A673 (cell line): ENCODE data around the gene JAG2. TPM values are rescaled to one million over a fixed set of nuclear protein-coding genes. Genes with fewer than 3 reads are reported as not detected.

Source experiments
- BruUV-seq: library from RNA; stranded (reverse); fragments of 400-500 nt; replicated peaks from 2 replicates; lab custom pipeline; 2021; lab: Mats Ljungman, UMichigan
- CTCF ChIA-PET: fragments of 300-600 bp; sonication (Branson Sonifier 250); formaldehyde crosslinking; loops from one replicate; lab custom pipeline; 2022; ENCODE audit warnings: antibody characterized with exemption; lab: Charles Lee
- POLR2A ChIA-PET: fragments of 300-600 bp; sonication (Branson Sonifier 250); formaldehyde crosslinking; loops from one replicate; lab custom pipeline; 2022; ENCODE audit warnings: antibody characterized with exemption; ENCODE audit not compliant: low non-redundant PET; lab: Charles Lee
- DNase-seq: peaks from one replicate; pipeline ENCODE4 v3.0.0-alpha.2; 2015; ENCODE audit warnings: low spot score
- H3K27ac ChIP-seq: fragments of 200-600 bp; sonication (generic); 2 replicates; pipeline ENCODE4 v1.5.1; 2016; ENCODE audit warnings: mixed run types, low read depth, mild to moderate bottlenecking, mixed read lengths, antibody characterized with exemption, low read length; ENCODE audit not compliant: poor library complexity, severe bottlenecking
- H3K27me3 ChIP-seq: fragments of 200-600 bp; sonication (generic); replicated peaks from 2 replicates; pipeline ENCODE4 v1.6.1; 2017; ENCODE audit warnings: mixed run types, low read depth, mild to moderate bottlenecking, mixed read lengths, antibody characterized with exemption, low read length; ENCODE audit not compliant: insufficient read depth, poor library complexity
- H3K36me3 ChIP-seq: fragments of 200-600 bp; sonication (generic); 2 replicates; pipeline ENCODE4 v1.6.1; 2016; ENCODE audit warnings: mixed run types, mild to moderate bottlenecking, mixed read lengths, antibody characterized with exemption, low read length; ENCODE audit not compliant: insufficient read depth, poor library complexity, severe bottlenecking
- H3K4me1 ChIP-seq: fragments of 200-600 bp; sonication (generic); 2 replicates; pipeline ENCODE4 v1.6.1; 2017; ENCODE audit warnings: mixed run types, mild to moderate bottlenecking, mixed read lengths, antibody characterized with exemption, low read length; ENCODE audit not compliant: insufficient read depth, poor library complexity, severe bottlenecking
- H3K4me3 ChIP-seq: fragments of 200-600 bp; sonication (generic); 2 replicates; pipeline ENCODE4 v1.5.1; 2016; ENCODE audit warnings: low read depth, mixed run types, mild to moderate bottlenecking, mixed read lengths, low read length; ENCODE audit not compliant: poor library complexity, severe bottlenecking
- H3K9me3 ChIP-seq: fragments of 200-600 bp; sonication (generic); 2 replicates; pipeline ENCODE4 v1.6.1; 2016; ENCODE audit warnings: mixed run types, low read depth, mild to moderate bottlenecking, mixed read lengths, antibody characterized with exemption, low read length; ENCODE audit not compliant: poor library complexity, severe bottlenecking
- CTCF ChIP-seq: fragments of 300-800, 200-600 bp; sonication (generic); conservative IDR thresholded peaks from 2 replicates; pipeline ENCODE4 v1.5.1; 2017; ENCODE audit warnings: low read depth, mild to moderate bottlenecking, antibody characterized with exemption, low read length, moderate library complexity, mixed read lengths
- EZH2 ChIP-seq: fragments of 200-600 bp; sonication (generic); IDR thresholded peaks from 2 replicates; pipeline ENCODE4 v1.6.1; 2017; ENCODE audit warnings: borderline replicate concordance, low read depth, mild to moderate bottlenecking, mixed read lengths, antibody characterized with exemption, low read length; ENCODE audit not compliant: poor library complexity, severe bottlenecking
- intact Hi-C: fragments of 100-400 bp; cut with micrococcal nuclease; formaldehyde crosslinking; loops from one replicate; pipeline ENCODE4 v1.10.0; 2022; ENCODE audit not compliant: unreplicated experiment
- total RNA-seq: library from RNA; stranded (reverse); gene quantifications from 2 replicates; pipeline ENCODE4 v1.2.3, GENCODE V29; 2021

Gene JAG2
- total RNA-seq, 1 experiment from 2014 or later = 14.3 TPM

- Histone ChIP-seq H3K4me3 (no peak overlapping the region), H3K9me3 (peaks cover 7% of the 10 kb centered on the region), H3K27ac (no peak overlapping the region), H3K4me1 (no peaks in the 10 kb centered on the region), H3K27me3 (no peaks in the 10 kb centered on the region), H3K36me3 (peaks cover 6% of the 10 kb centered on the region)
- POLR2A ChIA-PET = no interaction called here
- TF ChIP-seq EZH2 = no peak
- no peak for TF ChIP-seq CTCF
- no peak for DNase-seq
- BruUV-seq = no TSS peak
- intact Hi-C loops = no loop called here
- CTCF ChIA-PET = no interaction called here
Measured at GRCh38 chr14:105138551-105139111, 29.9 kb downstream of the JAG2 start.

DNA sequence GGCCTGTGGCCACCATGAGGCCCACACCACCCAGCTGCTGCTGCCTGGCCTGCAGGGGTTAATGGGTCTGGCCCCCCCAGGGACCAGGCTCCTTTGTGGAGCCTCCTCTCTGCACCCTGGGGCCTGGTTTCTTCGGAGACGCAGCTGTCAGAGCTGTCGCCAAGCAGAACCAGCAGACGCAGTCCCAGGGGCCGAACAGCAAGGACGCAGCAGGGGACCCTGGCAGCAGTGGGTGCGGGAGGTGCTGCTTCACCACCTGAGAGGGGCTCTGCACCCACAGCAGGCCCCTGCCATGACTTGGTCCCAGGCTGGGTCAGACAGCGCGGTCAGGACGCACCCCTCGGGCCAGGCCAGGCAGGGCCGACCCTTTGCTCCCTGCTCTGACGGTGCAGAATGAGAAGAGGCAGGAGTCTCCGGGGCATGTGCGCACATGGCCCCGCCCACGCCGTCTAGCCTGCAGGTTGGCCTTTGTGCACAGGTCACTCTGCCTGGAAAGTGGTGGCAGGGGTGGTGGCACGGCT is 30.5 kb downstream of the JAG2 start:
- POLR2A ChIA-PET = no interaction called here

DNA sequence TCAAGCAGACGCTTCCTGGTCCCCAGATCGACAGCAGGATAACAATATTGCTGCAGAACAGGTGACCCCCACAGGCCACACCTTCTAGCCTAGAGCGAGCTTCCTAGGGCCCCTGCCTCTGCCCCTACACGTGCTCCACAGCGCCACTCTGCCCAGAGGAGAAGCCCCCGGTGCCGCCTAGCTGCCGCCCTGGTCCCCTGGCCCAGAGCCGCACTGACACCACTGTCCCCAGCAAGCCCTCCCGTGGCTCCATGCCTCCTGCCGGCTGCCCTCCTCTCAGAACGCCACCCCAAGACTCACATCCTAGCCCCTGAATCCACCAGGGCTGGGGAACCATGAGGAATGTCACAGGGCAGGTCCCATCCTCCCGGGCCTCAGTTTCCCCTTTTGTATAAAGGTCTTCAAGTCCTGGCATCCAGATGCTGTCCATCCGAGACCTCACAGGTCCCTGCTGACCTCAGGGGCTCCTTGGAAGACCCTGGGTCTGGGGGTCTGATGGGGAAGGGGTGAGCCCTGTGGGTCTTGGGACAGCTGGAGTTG is 31.0 kb downstream of the JAG2 start:
- Histone ChIP-seq H3K9me3 (peaks cover 7% of the 10 kb centered on the region), H3K36me3 (peaks cover 6% of the 10 kb centered on the region), H3K27me3 (no peaks in the 10 kb centered on the region), H3K4me1 (no peaks in the 10 kb centered on the region), H3K4me3 (no peak overlapping the region), H3K27ac (no peak overlapping the region)
- CTCF ChIA-PET = no interaction called here
- no peak for DNase-seq
- intact Hi-C loops = no loop called here
- POLR2A ChIA-PET = no interaction called here
- TF ChIP-seq EZH2 (no peak), CTCF (no peak)
- BruUV-seq = no TSS peak

More for the DNA sequence above, 30.5 kb downstream of the JAG2 start:
- Histone ChIP-seq H3K4me3 (no peak overlapping the region), H3K27ac (no peak overlapping the region), H3K27me3 (no peaks in the 10 kb centered on the region), H3K36me3 (peaks cover 6% of the 10 kb centered on the region), H3K4me1 (no peaks in the 10 kb centered on the region), H3K9me3 (peaks cover 7% of the 10 kb centered on the region)
- DNase-seq = no peak
- no TSS peak for BruUV-seq
- TF ChIP-seq CTCF = no peak
- CTCF ChIA-PET = no interaction called here
- intact Hi-C loops = no loop called here
